ENCODE data around the gene ARRDC4.
"Not testable (repeated sequence)": the region's sequence is repeated elsewhere in the genome, so short reads cannot be mapped to it uniquely, and the experiment has no call there.

- not testable (repeated sequence) for TF ChIP-seq CTCF (tag by site-specific recombination; IDR thresholded peaks at IDR 0.05); ZNF658 (tag by site-specific recombination; IDR thresholded peaks at IDR 0.05); ZSCAN5A (tag by site-specific recombination; IDR thresholded peaks at IDR 0.05); PBX3 (CRISPR knock-in tag; IDR thresholded peaks at IDR 0.05); KLF17 (tag by site-specific recombination; IDR thresholded peaks at IDR 0.05); ZNF701 (tag by site-specific recombination; IDR thresholded peaks at IDR 0.05)
Observed at GRCh38 chr15:97985979-97986378, 25.5 kb downstream of the ARRDC4 start.
